Activated naive CD4-positive, alpha-beta T cell treated with anti-CD3 and anti-CD28 coated beads, Interleukin-2, amount 50 U/mL, for 72 hours (primary cell): ENCODE results near the gene SREK1IP1. TPM values are rescaled to one million over a fixed set of nuclear protein-coding genes. Genes with fewer than 3 reads are reported as not detected.
"Not testable (repeated sequence)": the region's sequence is repeated elsewhere in the genome, so short reads cannot be mapped to it uniquely, and the experiment has no call there.

Source experiments
- ATAC-seq, 2 donors: fragments of 150-1000 bp; cut with Tn5 transposase; 2 replicates each; pipeline ENCODE4 v1.10.0; 2021; ENCODE audit warnings: mild to moderate bottlenecking in 2 of 2, moderate library complexity in 2 of 2
- DNase-seq, 2 donors: peaks; one replicate each; pipeline ENCODE4 v3.0.0; 2021 to 2022; ENCODE audit warnings: low spot score in 2 of 2
- H3K27ac Mint-ChIP-seq, 2 donors: one replicate each; pipeline ENCODE4 v1.8.0; 2022; ENCODE audit warnings: mild to moderate bottlenecking in 2 of 2, mixed read lengths in 2 of 2
- H3K36me3 Mint-ChIP-seq, 2 donors: one replicate each; pipeline ENCODE4 v1.8.0; 2022; ENCODE audit warnings: mixed read lengths in 2 of 2
- H3K9me3 Mint-ChIP-seq, 2 donors: one replicate each; pipeline ENCODE4 v1.8.0; 2022; ENCODE audit warnings: mixed read lengths in 2 of 2
- total RNA-seq, 2 donors: library from RNA; stranded (reverse); gene quantifications; one replicate each; pipeline ENCODE4 v1.2.3, GENCODE V29; 2022

The SREK1IP1 gene
- total RNA-seq, 2 donors from 2014 or later = 14.8 to 28.9 TPM

GRCh38 chr5:64714495-64714894, 54.0 kb downstream of the SREK1IP1 start:
- ATAC-seq, H3K36me3 Mint-ChIP-seq, DNase-seq, H3K9me3 Mint-ChIP-seq, H3K27ac Mint-ChIP-seq: not testable (repeated sequence)

- H3K36me3 Mint-ChIP-seq = no peaks in the 10 kb centered on the region
- H3K27ac Mint-ChIP-seq = no peak overlapping the region
- DNase-seq = no peak
- no peak for ATAC-seq
- H3K9me3 Mint-ChIP-seq = no peaks in the 10 kb centered on the region
These were observed 61.3 kb downstream of the SREK1IP1 start for GRCh38 chr5:64707191-64707590.

- DNase-seq, ATAC-seq, H3K36me3 Mint-ChIP-seq, H3K9me3 Mint-ChIP-seq, H3K27ac Mint-ChIP-seq: not testable (repeated sequence)
These were observed 62.4 kb downstream of the SREK1IP1 start for GRCh38 chr5:64706074-64706473.

GRCh38 chr5:64700765-64701164, 67.7 kb downstream of the SREK1IP1 start:
- Mint-ChIP-seq H3K27ac (no peak overlapping the region), H3K9me3 (peaks cover 5 to 13% of the 10 kb centered on the region in 2 donors), H3K36me3 (peaks cover 6% of the 10 kb centered on the region in 2 donors)
- no peak for DNase-seq
- ATAC-seq = no peak

- H3K9me3 Mint-ChIP-seq = peaks cover 5 to 13% of the 10 kb centered on the region in 2 donors
- not testable (repeated sequence) for H3K36me3 Mint-ChIP-seq, ATAC-seq
These were observed 72.1 kb downstream of the SREK1IP1 start for GRCh38 chr5:64696414-64696813.

GRCh38 chr5:64693636-64694035, 74.9 kb downstream of the SREK1IP1 start:
- H3K9me3 Mint-ChIP-seq = peaks cover 5 to 12% of the 10 kb centered on the region in 2 donors
- DNase-seq = no peak
- ATAC-seq = no peak
- no peak overlapping the region for H3K27ac Mint-ChIP-seq
- peaks cover 6% of the 10 kb centered on the region in 2 donors for H3K36me3 Mint-ChIP-seq

More at GRCh38 chr5:64696414-64696813, 72.1 kb downstream of the SREK1IP1 start:
- DNase-seq, H3K27ac Mint-ChIP-seq: not testable (repeated sequence)

GRCh38 chr5:64691291-64691690, 77.2 kb downstream of the SREK1IP1 start:
- DNase-seq = no peak
- no peaks in the 10 kb centered on the region for H3K9me3 Mint-ChIP-seq
- H3K27ac Mint-ChIP-seq = no peak overlapping the region
- no peak for ATAC-seq
- H3K36me3 Mint-ChIP-seq = no peaks in the 10 kb centered on the region

GRCh38 chr5:64690417-64691151, 77.9 kb downstream of the SREK1IP1 start, which contains the start of gene SHISAL2B:
Gene SHISAL2B, plus strand, starts transcription at chr5:64690503. Its CDS starts 121 bp downstream, at chr5:64690624.
- ATAC-seq (peak in 1 of 2 donors; percentile 64), DNase-seq (peak in 1 of 2 donors; percentile 11)
- Mint-ChIP-seq H3K9me3 (no peaks in the 10 kb centered on the region), H3K36me3 (no peaks in the 10 kb centered on the region), H3K27ac (no peak within 1 kb of the TSS)

- Mint-ChIP-seq H3K27ac (no peak overlapping the region), H3K9me3 (no peaks in the 10 kb centered on the region), H3K36me3 (no peaks in the 10 kb centered on the region)
- ATAC-seq (peak in 1 of 2 donors; percentile 7), DNase-seq (no peak)
These were observed 78.4 kb downstream of the SREK1IP1 start for GRCh38 chr5:64690104-64690416.

GRCh38 chr5:64688965-64689364, 79.5 kb downstream of the SREK1IP1 start:
- no peak overlapping the region for H3K27ac Mint-ChIP-seq
- DNase-seq (no peak), ATAC-seq (no peak)
- H3K9me3 Mint-ChIP-seq = no peaks in the 10 kb centered on the region
- H3K36me3 Mint-ChIP-seq = no peaks in the 10 kb centered on the region

- DNase-seq (no peak), ATAC-seq (no peak)
- Mint-ChIP-seq H3K36me3 (no peaks in the 10 kb centered on the region), H3K27ac (no peak overlapping the region), H3K9me3 (no peaks in the 10 kb centered on the region)
These were observed 80.1 kb downstream of the SREK1IP1 start for GRCh38 chr5:64688391-64688790.

- no peak for DNase-seq
- no peaks in the 10 kb centered on the region for H3K36me3 Mint-ChIP-seq
- no peak overlapping the region for H3K27ac Mint-ChIP-seq
- no peak for ATAC-seq
- H3K9me3 Mint-ChIP-seq = no peaks in the 10 kb centered on the region
These were observed 82.6 kb downstream of the SREK1IP1 start for GRCh38 chr5:64685866-64686265.

GRCh38 chr5:64682608-64683007, 85.9 kb downstream of the SREK1IP1 start:
- Mint-ChIP-seq H3K9me3 (no peaks in the 10 kb centered on the region), H3K27ac (no peak overlapping the region), H3K36me3 (no peaks in the 10 kb centered on the region)
- DNase-seq (no peak), ATAC-seq (no peak)

- no peak overlapping the region for H3K27ac Mint-ChIP-seq
- H3K9me3 Mint-ChIP-seq = no peaks in the 10 kb centered on the region
- DNase-seq = no peak
- H3K36me3 Mint-ChIP-seq = no peaks in the 10 kb centered on the region
- ATAC-seq = no peak
These were observed 88.2 kb downstream of the SREK1IP1 start for GRCh38 chr5:64680289-64680688.

GRCh38 chr5:64678374-64678773, 90.1 kb downstream of the SREK1IP1 start:
- ATAC-seq (no peak), DNase-seq (no peak)
- Mint-ChIP-seq H3K27ac (no peak overlapping the region), H3K36me3 (no peaks in the 10 kb centered on the region), H3K9me3 (no peaks in the 10 kb centered on the region)

GRCh38 chr5:64671678-64672077, 96.8 kb downstream of the SREK1IP1 start:
- no peak overlapping the region for H3K27ac Mint-ChIP-seq
- H3K9me3 Mint-ChIP-seq = no peaks in the 10 kb centered on the region
- ATAC-seq = no peak
- no peaks in the 10 kb centered on the region for H3K36me3 Mint-ChIP-seq
- no peak for DNase-seq

GRCh38 chr5:64670277-64670676, 98.2 kb downstream of the SREK1IP1 start:
- DNase-seq (no peak), ATAC-seq (no peak)
- no peaks in the 10 kb centered on the region for H3K9me3 Mint-ChIP-seq
- no peak overlapping the region for H3K27ac Mint-ChIP-seq
- H3K36me3 Mint-ChIP-seq = no peaks in the 10 kb centered on the region
